HG02970 (cell line): ENCODE results near the gene ERMARD.

ENCODE experiments used
- ATAC-seq: cut with Tn5 transposase; IDR thresholded peaks from one replicate; pipeline ENCODE4 v1.9.1; 2021; ENCODE audit warnings: mild to moderate bottlenecking, moderate library complexity, moderate number of reproducible peaks; ENCODE audit not compliant: unreplicated experiment, low FRiP score

The ERMARD gene

DNA sequence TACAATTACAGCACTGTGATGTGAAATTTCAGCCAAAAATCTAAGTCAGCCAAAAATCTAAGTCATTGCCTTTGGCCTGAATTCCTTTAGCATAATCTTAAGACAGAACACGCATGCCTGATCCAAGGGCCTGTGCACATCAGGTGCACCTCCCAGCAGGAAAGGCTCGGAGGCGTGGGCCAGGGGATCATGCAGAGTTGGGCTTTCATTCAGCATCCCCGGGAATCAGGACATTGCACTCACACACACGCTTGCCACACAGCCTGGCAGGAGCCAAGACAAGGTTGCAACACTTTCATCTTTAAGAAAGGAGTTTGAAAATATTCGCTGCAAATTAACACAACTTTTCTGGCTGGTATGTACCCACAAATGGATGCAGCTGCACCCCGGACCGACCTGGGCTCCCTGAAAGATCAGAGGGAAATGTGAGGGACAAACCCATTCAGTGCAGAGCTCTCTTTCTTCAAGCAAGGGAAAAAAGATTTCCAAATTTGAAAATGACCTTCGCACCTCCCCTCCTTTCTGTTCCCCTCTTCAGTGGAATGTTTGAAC is 48.8 kb downstream of the ERMARD start:
- no peak for ATAC-seq

GRCh38 chr6:169800668-169801395 is 49.4 kb downstream of the ERMARD start:
- no peak for ATAC-seq

GRCh38 chr6:169801396-169802160 is 50.2 kb downstream of the ERMARD start:
- no peak for ATAC-seq

GRCh38 chr6:169802790-169803189 is 51.4 kb downstream of the ERMARD start:
- no peak for ATAC-seq

DNA sequence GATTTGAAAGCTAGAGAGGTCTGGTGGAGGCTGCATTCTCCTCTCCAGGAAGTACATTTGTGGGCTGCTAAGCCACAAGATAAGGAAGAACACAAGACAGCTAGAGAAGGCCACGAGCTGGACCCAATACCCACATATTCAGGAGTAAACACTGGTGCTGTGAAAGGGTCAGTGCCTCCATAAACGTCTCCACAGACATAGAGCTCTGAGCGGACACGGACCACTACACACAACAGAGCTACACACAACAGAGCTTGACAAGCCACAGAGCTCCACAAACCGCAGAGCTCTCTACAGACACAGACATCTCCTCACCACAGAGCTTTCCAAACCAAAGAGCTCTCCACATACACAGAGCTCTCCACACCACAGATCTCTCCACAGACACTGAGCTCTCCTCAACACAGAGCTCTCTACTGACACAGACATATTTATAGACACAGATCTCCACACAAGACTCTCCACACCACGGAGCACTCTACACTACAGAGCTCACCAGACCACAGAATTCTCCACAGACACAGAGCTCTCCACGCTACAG is 51.9 kb downstream of the ERMARD start:
- no peak for ATAC-seq

DNA sequence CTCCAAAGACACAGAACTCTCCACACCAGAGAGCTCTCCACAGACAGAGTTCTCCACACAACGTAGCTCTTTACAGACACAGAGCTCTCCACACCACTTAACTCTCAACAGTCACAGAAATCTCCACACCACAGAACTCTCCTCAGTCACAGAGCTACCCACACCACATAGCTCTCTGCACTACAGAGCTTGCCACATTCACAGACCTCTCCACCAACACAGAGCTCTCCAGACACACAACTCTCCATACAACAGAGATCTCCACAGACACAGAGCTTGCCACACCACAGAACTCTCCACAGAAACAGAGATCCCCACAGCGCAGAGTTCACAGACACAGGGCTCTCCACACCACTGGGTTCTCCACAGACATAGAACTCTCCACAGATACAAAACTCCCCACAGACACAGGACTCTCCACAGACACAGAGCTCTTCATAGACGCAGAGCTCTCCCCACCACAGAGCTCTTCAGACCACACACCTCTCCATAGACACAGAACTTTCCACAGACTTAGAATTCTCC is 52.5 kb downstream of the ERMARD start:
- ATAC-seq = no peak

DNA sequence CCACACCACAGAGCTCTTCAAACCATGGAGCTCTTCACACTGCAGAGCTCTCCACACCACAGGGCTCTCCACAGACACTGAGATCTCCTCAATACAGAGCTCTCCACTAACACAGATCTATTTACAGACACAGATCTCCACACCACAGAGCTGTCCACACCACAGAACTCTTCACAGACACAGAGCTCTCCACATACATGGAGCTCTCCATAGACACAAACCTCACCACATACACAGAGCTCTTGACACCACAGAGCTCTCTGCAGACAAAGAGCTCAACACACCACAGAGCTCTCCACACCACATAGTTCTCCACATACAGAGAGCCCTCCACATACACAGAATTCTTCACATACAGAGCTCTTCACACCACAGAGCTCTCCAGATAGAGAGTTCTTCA is 53.0 kb downstream of the ERMARD start:
- ATAC-seq = no peak

DNA sequence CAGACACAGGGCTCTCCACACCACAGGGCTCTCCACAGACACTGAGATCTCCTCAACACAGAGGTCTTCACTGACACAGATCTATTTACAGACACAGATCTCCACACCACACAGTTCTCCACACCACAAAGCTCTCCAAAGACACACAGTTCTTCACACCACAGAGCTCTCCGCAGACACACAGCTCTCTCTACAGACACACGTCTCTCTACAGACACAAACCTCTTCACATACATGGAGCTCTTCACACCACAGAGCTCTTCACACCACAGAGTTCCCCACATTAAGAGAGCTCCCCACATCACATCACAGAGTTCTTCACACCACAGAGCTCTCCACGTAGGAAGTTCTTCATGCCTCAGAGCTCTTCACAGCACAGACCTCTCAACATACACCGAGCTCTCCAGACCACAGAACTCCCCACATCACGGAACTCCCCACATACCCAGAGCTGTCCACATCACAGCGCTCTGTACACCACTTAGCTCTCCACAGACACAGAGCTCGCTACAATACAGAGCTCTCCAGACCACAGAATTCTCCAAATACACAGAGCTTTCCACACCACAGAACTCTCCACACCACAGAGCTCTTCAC is 53.9 kb downstream of the ERMARD start:
- no peak for ATAC-seq

GRCh38 chr6:169806701-169807100 is 55.3 kb downstream of the ERMARD start:
- ATAC-seq = no peak

GRCh38 chr6:169807229-169807628 is 55.8 kb downstream of the ERMARD start:
- no peak for ATAC-seq

DNA sequence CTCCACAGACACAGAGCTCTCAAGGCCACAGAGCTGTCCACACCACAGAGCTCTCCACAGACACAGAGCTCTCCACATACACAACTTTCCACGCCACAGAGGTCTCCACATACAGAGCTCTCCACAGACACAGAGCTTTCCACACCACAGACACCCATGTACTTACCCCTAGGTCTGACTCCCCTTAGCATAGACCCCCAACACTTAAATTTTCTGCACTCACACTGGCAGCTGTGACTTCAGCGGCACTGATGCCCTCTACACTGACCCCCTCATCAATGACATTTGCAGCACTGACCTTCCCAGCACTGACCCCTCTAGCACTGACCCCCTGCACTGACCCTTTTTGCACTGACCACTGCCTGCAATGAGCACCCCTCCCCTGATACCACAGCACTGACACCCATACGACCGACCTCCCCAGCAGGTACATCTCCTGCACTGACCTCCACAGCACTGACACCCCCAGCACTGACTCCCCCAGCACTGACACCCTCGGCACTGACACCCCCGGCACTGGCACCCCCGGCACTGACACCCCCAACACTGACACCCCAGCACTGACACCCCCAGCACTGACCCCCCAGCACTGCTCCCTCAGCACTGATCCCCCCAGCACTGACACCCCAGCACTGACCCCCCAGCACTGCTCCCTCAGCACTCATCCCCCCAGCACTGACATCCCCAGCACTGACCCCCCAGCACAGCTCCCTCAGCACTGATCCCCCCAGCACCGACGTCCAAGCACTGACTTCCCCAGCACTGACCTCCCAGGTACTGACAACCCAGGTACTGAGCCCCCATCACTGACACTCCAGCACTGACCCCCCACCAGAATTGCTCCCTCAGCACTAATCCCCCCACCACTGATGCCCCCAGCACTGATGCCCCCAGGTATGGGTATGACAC is 56.5 kb downstream of the ERMARD start:
- ATAC-seq = no peak

DNA sequence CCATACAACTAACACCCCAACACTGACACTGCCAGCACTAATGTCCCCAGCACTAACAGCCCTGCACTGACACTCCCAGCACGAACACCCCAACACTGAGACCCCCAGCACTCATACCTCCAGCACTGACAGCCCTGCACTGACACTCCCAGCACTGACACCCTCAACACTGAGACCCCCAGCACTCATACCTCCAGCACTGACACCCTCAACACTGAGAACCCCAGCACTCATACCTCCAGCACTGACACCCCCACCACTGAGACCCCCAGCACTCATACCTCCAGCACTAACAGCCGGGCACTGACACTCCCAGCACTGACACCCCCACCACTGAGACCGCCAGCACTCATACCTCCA is 57.2 kb downstream of the ERMARD start:
- no peak for ATAC-seq

- no peak for ATAC-seq
Measured at GRCh38 chr6:169809386-169809785, 58.0 kb downstream of the ERMARD start.

DNA sequence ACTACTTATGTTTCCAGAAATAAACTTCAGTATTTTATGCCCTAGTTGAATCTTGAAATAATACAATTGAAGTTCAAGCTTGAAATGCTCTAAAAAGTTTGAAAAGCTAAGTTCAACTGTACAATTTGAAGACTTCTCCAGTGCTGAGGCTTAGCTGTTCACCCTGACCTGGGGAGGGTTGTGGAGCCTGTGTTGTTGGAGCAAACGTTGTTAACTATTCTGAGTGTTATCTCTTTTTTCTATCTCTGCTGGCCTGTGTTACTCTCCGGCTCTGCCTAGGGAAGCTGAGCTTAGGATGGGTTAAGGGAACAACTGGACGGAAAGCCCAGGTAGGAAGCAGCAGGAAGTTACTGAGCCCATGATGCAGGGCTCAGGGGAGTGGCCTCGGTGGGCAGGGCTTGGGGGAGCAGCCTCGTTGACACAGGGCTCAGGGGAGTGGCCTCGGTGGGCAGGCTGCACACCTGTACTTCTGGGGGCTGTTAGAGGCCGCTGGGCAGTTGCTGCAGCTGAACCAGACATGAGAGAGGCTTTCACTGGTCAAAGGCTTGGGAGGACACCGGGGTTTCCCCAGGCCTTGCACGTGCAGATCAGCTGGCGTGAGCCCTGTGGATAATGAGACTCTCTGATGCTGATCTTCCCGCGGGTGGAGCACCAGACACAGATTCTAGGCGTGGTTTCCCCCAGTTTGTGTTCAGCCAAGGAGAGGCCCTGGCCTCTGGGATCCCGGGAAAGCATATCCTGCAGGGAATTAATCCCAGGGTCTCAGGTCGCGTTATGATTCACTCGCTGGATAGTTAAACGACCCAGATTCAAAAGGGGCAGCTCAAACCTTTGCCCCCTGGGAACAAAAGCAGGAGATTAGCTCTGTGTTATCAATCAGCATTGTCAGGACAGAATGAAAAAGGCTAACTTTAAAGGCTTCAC is 58.9 kb downstream of the ERMARD start:
- ATAC-seq = no peak

GRCh38 chr6:169811072-169811471 is 59.6 kb downstream of the ERMARD start:
- no peak for ATAC-seq

DNA sequence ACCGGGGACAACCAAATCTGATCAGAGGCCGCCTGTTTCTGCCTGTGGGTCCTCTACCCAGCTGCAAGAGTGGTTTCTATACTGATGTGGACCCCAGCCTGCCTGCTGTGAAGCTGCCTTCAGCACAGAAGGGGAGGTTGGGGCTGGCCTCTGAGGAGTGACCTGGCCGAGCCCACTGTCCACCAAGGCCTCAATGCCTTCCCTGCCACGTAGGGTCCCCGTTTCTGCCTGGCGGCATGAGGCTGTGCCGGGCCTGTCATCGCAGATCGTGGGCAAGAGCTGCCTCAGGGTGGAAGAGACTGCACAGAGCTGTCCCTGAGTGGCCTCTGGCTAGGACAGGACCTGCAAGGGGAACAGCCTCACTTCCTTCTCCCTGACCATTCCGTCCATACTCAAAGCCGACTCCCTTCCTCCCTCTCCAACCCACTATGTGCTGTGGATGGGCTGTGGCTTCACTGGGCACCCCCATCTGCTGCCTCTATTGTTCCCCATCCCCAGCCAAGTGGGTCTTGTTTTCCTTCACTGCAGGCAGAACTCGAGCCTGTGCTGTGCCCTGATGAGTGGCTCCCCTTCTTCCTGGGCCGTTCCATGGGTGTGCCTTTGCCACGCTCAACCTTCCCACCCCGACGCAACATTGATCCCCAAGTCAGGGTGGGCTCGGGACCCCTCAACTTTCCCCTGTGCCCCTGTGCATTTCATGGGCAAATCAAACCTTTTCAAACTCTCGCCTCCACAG is 60.3 kb downstream of the ERMARD start:
- no peak for ATAC-seq

DNA sequence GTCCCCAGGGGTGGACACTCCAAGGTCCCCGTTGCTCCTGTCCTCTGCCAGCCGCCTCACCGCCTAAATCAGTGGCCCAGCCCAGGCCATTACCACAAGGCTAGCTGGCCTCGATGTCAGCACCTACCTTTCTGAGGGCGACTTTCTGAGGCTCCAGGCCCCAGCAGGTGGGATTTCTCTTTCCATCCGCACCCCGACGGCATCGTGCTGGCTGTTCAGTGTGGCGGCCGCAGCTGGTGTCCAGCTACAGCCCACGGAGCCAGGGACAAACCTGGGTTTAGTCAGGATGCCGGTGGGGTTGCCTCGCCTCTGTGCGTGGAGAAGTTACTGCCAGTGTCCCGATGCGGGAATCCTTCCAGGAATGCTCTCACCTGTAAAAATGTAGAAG is 60.8 kb downstream of the ERMARD start:
- ATAC-seq = no peak

DNA sequence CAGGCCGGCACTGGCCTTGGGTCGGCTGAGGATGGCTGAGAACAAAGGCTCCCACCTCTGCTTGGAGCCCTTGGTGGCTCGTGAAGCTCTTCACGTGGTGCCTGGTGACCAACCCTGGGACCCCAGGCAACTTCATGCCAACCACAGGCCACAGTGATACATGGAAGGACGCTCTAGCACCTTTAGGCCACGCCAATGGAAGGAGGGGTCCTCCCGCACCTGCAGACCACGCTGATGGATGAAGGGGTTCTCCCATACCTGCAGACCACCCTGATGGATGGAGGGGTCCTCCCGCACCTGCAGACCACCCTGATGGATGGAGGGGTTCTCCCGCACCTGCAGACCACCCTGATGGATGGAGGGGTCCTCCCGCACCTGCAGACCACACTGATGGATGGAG is 62.5 kb downstream of the ERMARD start:
- ATAC-seq = no peak
